ENCODE data around the gene DNAJC16. TPM values are rescaled to one million over a fixed set of nuclear protein-coding genes. Genes with fewer than 3 reads are reported as not detected.
"Not testable (repeated sequence)": the region's sequence is repeated elsewhere in the genome, so short reads cannot be mapped to it uniquely, and the experiment has no call there.

Gene DNAJC16
- total and polyA plus RNA-seq, 2 of the 4 experiments (the other 2 are of a cell fraction): 8.0 to 13.1 TPM

GRCh38 chr1:15483971-15484370, 42.7 kb upstream of the DNAJC16 start:
- no peak overlapping the region for H2BK120ac ChIP-seq (ENCODE audit: low read depth, low read length)
- H4K91ac ChIP-seq (ENCODE audit: insufficient read depth, low read depth, low read length): no peak overlapping the region
- H4K20me1 ChIP-seq (ENCODE audit: insufficient read depth, low read length): no peaks in the 10 kb centered on the region
- H3K9me1 ChIP-seq (ENCODE audit: insufficient read depth, low read length): no peaks in the 10 kb centered on the region
- no peak overlapping the region for H3K4me3 ChIP-seq (ENCODE audit: insufficient read depth, low read depth, low read length)
- intact Hi-C loops (cut with micrococcal nuclease): no loop called here
- dilution Hi-C loops (cut with HindIII; ENCODE audit: low sequenced_read_pairs, unreplicated experiment): no loop called here
- H3K27me3 ChIP-seq (ENCODE audit: control insufficient read depth, insufficient read depth, low read length): no peaks in the 10 kb centered on the region
- no peak for ATAC-seq (ENCODE audit: low read depth)
- no CpG with 5 or more reads among the region's 2 CpGs for WGBS, 2 experiments (ENCODE audit: extremely low coverage in 2 of 2, insufficient read length in 1 of 2)
- no peak overlapping the region for H3K18ac ChIP-seq (ENCODE audit: low read depth, low read length)
- no peak overlapping the region for H2AFZ ChIP-seq (replicated peaks; ENCODE audit: low read length, poor library complexity)
- H3K4ac ChIP-seq (ENCODE audit: low read depth, low read length): no peak overlapping the region
- no peak overlapping the region for H3K14ac ChIP-seq (replicated peaks; ENCODE audit: low read depth, low read length)
- DNase-seq: no peak
- no peak overlapping the region for H3K9ac ChIP-seq (ENCODE audit: low read depth, low read length)
- H2AK5ac ChIP-seq (ENCODE audit: low read depth, low read length): no peak overlapping the region
- no peak for TF ChIP-seq USF2 (IDR thresholded peaks at IDR 0.05; ENCODE audit: low read depth, low read length)
- no peak overlapping the region for H2BK20ac ChIP-seq (ENCODE audit: low read depth, low read length)
- H3K27ac ChIP-seq (ENCODE audit: insufficient read depth, low read length): no peak overlapping the region
- H4K8ac ChIP-seq (ENCODE audit: low read depth in 2 of 2, low read length in 2 of 2): no peak overlapping the region
- H2BK5ac ChIP-seq (ENCODE audit: low read depth, low read length, poor library complexity, severe bottlenecking): no peak overlapping the region
- no peaks in the 10 kb centered on the region for H3K79me1 ChIP-seq (ENCODE audit: low read depth in 1 of 2, low read length in 2 of 2)
- H4K5ac ChIP-seq (ENCODE audit: low read depth, low read length): no peak overlapping the region
- no peak overlapping the region for H3K4me2 ChIP-seq (ENCODE audit: low read depth, low read length)
- H3K9me3 ChIP-seq (ENCODE audit: control insufficient read depth, insufficient read depth, low read length): no peaks in the 10 kb centered on the region
- BruUV-seq (replicated peaks): no TSS peak
- no peak overlapping the region for H3K23ac ChIP-seq (ENCODE audit: low read depth, low read length)
- H2BK15ac ChIP-seq (ENCODE audit: low read depth, low read length): no peak overlapping the region
- CTCF ChIA-PET: no interaction called here
- in situ Hi-C loops (cut with MboI; ENCODE audit: low sequenced_read_pairs): no loop called here
- no peak overlapping the region for H3K56ac ChIP-seq (ENCODE audit: extremely low read depth, insufficient read depth, low read length)
- no peak overlapping the region for H2AK9ac ChIP-seq (replicated peaks; ENCODE audit: low read depth, low read length, poor library complexity)
- no peaks in the 10 kb centered on the region for H3K36me3 ChIP-seq (ENCODE audit: control insufficient read depth, insufficient read depth, low read length)
- H3K4me1 ChIP-seq (ENCODE audit: control insufficient read depth, insufficient read depth, low read length): no peaks in the 10 kb centered on the region
- POLR2A ChIA-PET (ENCODE audit: unreplicated experiment): no interaction called here

GRCh38 chr1:15484443-15484842, 42.2 kb upstream of the DNAJC16 start:
- BruUV-seq (replicated peaks); H3K23ac ChIP-seq (ENCODE audit: low read depth, low read length); H3K79me1 ChIP-seq (ENCODE audit: low read depth in 1 of 2, low read length in 2 of 2); H3K18ac ChIP-seq (ENCODE audit: low read depth, low read length); DNase-seq; H3K56ac ChIP-seq (ENCODE audit: extremely low read depth, insufficient read depth, low read length); CTCF ChIA-PET; H2AK9ac ChIP-seq (replicated peaks; ENCODE audit: low read depth, low read length, poor library complexity); intact Hi-C loops (cut with micrococcal nuclease); H2BK5ac ChIP-seq (ENCODE audit: low read depth, low read length, poor library complexity, severe bottlenecking); H3K4ac ChIP-seq (ENCODE audit: low read depth, low read length); in situ Hi-C loops (cut with MboI; ENCODE audit: low sequenced_read_pairs); H2BK120ac ChIP-seq (ENCODE audit: low read depth, low read length); H3K4me2 ChIP-seq (ENCODE audit: low read depth, low read length); H3K27ac ChIP-seq (ENCODE audit: insufficient read depth, low read length); POLR2A ChIA-PET (ENCODE audit: unreplicated experiment); H4K5ac ChIP-seq (ENCODE audit: low read depth, low read length); H3K9me1 ChIP-seq (ENCODE audit: insufficient read depth, low read length); H4K20me1 ChIP-seq (ENCODE audit: insufficient read depth, low read length); H4K91ac ChIP-seq (ENCODE audit: insufficient read depth, low read depth, low read length); H3K4me1 ChIP-seq (ENCODE audit: control insufficient read depth, insufficient read depth, low read length); H2BK20ac ChIP-seq (ENCODE audit: low read depth, low read length); ATAC-seq (ENCODE audit: low read depth); H3K14ac ChIP-seq (replicated peaks; ENCODE audit: low read depth, low read length); dilution Hi-C loops (cut with HindIII; ENCODE audit: low sequenced_read_pairs, unreplicated experiment); H3K4me3 ChIP-seq (ENCODE audit: insufficient read depth, low read depth, low read length); H4K8ac ChIP-seq (ENCODE audit: low read depth in 2 of 2, low read length in 2 of 2); H2BK15ac ChIP-seq (ENCODE audit: low read depth, low read length); H3K36me3 ChIP-seq (ENCODE audit: control insufficient read depth, insufficient read depth, low read length); H2AFZ ChIP-seq (replicated peaks; ENCODE audit: low read length, poor library complexity); H3K9me3 ChIP-seq (ENCODE audit: control insufficient read depth, insufficient read depth, low read length); H3K27me3 ChIP-seq (ENCODE audit: control insufficient read depth, insufficient read depth, low read length); H3K9ac ChIP-seq (ENCODE audit: low read depth, low read length); H2AK5ac ChIP-seq (ENCODE audit: low read depth, low read length): not testable (repeated sequence)
- WGBS, 2 experiments (ENCODE audit: extremely low coverage in 2 of 2, insufficient read length in 1 of 2): no CpG with 5 or more reads among the region's 6 CpGs

All from IMR-90 (cell line).